Stomach (tissue), 9 donors: Measurements from ENCODE around the gene EPN2. TPM values are rescaled to one million over a fixed set of nuclear protein-coding genes. Genes with fewer than 3 reads are reported as not detected.

Experiments used
- DNase-seq, 2 donors: peaks; one replicate each; pipeline versions ENCODE4 v3.0.0 to v3.0.0-alpha.2; 2013 to 2019
- H3K27ac ChIP-seq, 5 donors: fragments of 200-600 bp in 4 of 5; sonication (generic) in 4 of 5; one replicate each; pipeline ENCODE4 v1.5.1; 2013 to 2019; ENCODE audit warnings: mild to moderate bottlenecking in 1 of 5, moderate library complexity in 1 of 5
- H3K27me3 ChIP-seq, 3 donors: fragments of 200-600 bp; sonication (generic); one replicate each; pipeline ENCODE4 v1.5.1; 2017 to 2019; ENCODE audit warnings: mixed run types in 1 of 3
- H3K36me3 ChIP-seq, 4 donors: fragments of 200-600 bp; sonication (generic); 1 replicate in 3 of 4; 2 replicates in 1 of 4; pipeline ENCODE4 v1.5.1; 2016 to 2019
- H3K4me1 ChIP-seq, 4 donors: fragments of 200-600 bp; sonication (generic); one replicate each; pipeline ENCODE4 v1.5.1; 2016 to 2019
- H3K4me3 ChIP-seq, 4 donors: fragments of 200-600 bp; sonication (generic) in 3 of 4; one replicate each; pipeline ENCODE4 v1.5.1; 2016 to 2019; ENCODE audit warnings: mild to moderate bottlenecking in 1 of 4
- H3K9me3 ChIP-seq, 4 donors: fragments of 200-600 bp; sonication (generic); one replicate each; pipeline ENCODE4 v1.5.1; 2016 to 2019
- CTCF ChIP-seq, 7 experiments: fragments of 450-650 bp in 4 of 7; fragments of 200-600 bp in 3 of 7; sonication (generic) in 3 of 7; IDR thresholded peaks; one replicate each; pipeline ENCODE4 v1.5.1; 2016 to 2019; ENCODE audit warnings: antibody characterized with exemption in 7 of 7, control low read depth in 2 of 7, mild to moderate bottlenecking in 1 of 7
- EP300 ChIP-seq: sonication (generic); formaldehyde crosslinking; IDR thresholded peaks from one replicate; pipeline ENCODE4 v1.6.1; 2017; ENCODE audit warnings: antibody characterized with exemption
- POLR2A ChIP-seq, 4 donors: fragments of 450-650 bp; IDR thresholded peaks; one replicate each; pipeline ENCODE4 v1.6.1; 2016; ENCODE audit warnings: antibody characterized with exemption in 4 of 4, control low read depth in 2 of 4, mild to moderate bottlenecking in 1 of 4, moderate library complexity in 1 of 4
- POLR2AphosphoS5 ChIP-seq, 3 donors: sonication (generic); formaldehyde crosslinking; IDR thresholded peaks; one replicate each; pipeline ENCODE4 v1.6.1; 2016; ENCODE audit warnings: antibody characterized with exemption in 3 of 3
- WGBS, 5 donors: extraction: QIAGEN DNeasy Blood & Tissue Kit in 3 of 5; methylation state at CpG; one replicate each; pipeline versions ENCODE4 v1.1.5 to v1.1.7; 2013 to 2018; 5-methylcytosine and 5-hydroxymethylcytosine counted together
- intact Hi-C: fragments of 100-400 bp; cut with DNase I; formaldehyde crosslinking; loops from one replicate; pipeline ENCODE4 v1.15.1; 2023; ENCODE audit warnings: low total_unique reads
- polyA plus RNA-seq, 3 donors: library from polyadenylated mRNA; stranded (reverse); fragments of 200-250 nt; gene quantifications; one replicate each; pipeline ENCODE4 v1.2.3, GENCODE V29; 2013
- total RNA-seq, 5 donors: library from RNA; depleted of rRNA; stranded (reverse); fragments of >200 nt; gene quantifications; one replicate each; pipeline versions ENCODE4 v1.1.0 to v1.2.3, GENCODE V29; 2014 to 2016
- donor health status: healthy with polysubstance abuse.
- donor health status: Bipolar disorder and iron deficiency.
- donor health status: healthy.

EPN2 gene
- total and polyA plus RNA-seq, 8 donors, result 10.7 to 71.9 (median 25.7) TPM

- Histone ChIP-seq H3K9me3 (no peaks in the 10 kb centered on the region), H3K4me3 (no peak overlapping the region), H3K36me3 (peaks cover 0 to 29% (median 17%) of the 10 kb centered on the region in 4 donors), H3K27ac (no peak overlapping the region), H3K27me3 (no peaks in the 10 kb centered on the region), H3K4me1 (peaks cover 0 to 12% (median 8%) of the 10 kb centered on the region in 4 donors)
- WGBS, 5 donors, result 83 to 84% (median 83%) methylated on average over 7 of the region's 7 CpGs
- DNase-seq, result no peak
- intact Hi-C loops, result no loop called here
- TF ChIP-seq POLR2AphosphoS5 (IDR thresholded peaks at IDR 0.05) (no peak), CTCF (IDR thresholded peaks at IDR 0.05) (no peak), EP300 (no peak), POLR2A (IDR thresholded peaks at IDR 0.05) (no peak)
Measured at GRCh38 chr17:19357761-19358160, 120.6 kb downstream of the EPN2 start.

- intact Hi-C loops, result no loop called here
- no peaks in the 10 kb centered on the region for H3K27me3 ChIP-seq
- TF ChIP-seq EP300 (no peak), POLR2A (IDR thresholded peaks at IDR 0.05) (no peak), CTCF (IDR thresholded peaks at IDR 0.05) (no peak), POLR2AphosphoS5 (IDR thresholded peaks at IDR 0.05) (no peak)
- 72 to 89% (median 87%) methylated on average over 7 of the region's 7 CpGs for WGBS, 5 donors
- no peaks in the 10 kb centered on the region for H3K9me3 ChIP-seq
- peaks cover 0 to 29% (median 17%) of the 10 kb centered on the region in 4 donors for H3K36me3 ChIP-seq
- no peak overlapping the region for H3K27ac ChIP-seq
- H3K4me1 ChIP-seq, result peaks cover 0 to 17% (median 14%) of the 10 kb centered on the region in 4 donors
- no peak for DNase-seq
- H3K4me3 ChIP-seq, result no peak overlapping the region
Measured at GRCh38 chr17:19359151-19359550, 122.0 kb downstream of the EPN2 start.

- H3K36me3 ChIP-seq, result peaks cover 0 to 29% (median 17%) of the 10 kb centered on the region in 4 donors
- no peak overlapping the region for H3K4me3 ChIP-seq
- 86 to 97% (median 93%) methylated on average over 4 to 5 of the region's 5 CpGs for WGBS, 5 donors
- TF ChIP-seq POLR2A (IDR thresholded peaks at IDR 0.05) (no peak), EP300 (no peak), CTCF (IDR thresholded peaks at IDR 0.05) (no peak), POLR2AphosphoS5 (IDR thresholded peaks at IDR 0.05) (no peak)
- no peak for DNase-seq
- intact Hi-C loops, result loop anchor here (10.0 kb wide), 1 partner anchor 405 kb away; no protein-coding TSS in a partner anchor
- peaks cover 0 to 17% (median 14%) of the 10 kb centered on the region in 4 donors for H3K4me1 ChIP-seq
- no peak overlapping the region for H3K27ac ChIP-seq
- no peaks in the 10 kb centered on the region for H3K9me3 ChIP-seq
- no peaks in the 10 kb centered on the region for H3K27me3 ChIP-seq
Measured at GRCh38 chr17:19359856-19360255, 122.7 kb downstream of the EPN2 start.

- Histone ChIP-seq H3K27me3 (no peaks in the 10 kb centered on the region), H3K4me1 (peaks cover 0 to 17% (median 14%) of the 10 kb centered on the region in 4 donors), H3K27ac (no peak overlapping the region), H3K9me3 (no peaks in the 10 kb centered on the region), H3K4me3 (no peak overlapping the region), H3K36me3 (peaks cover 0 to 29% (median 17%) of the 10 kb centered on the region in 4 donors)
- TF ChIP-seq POLR2AphosphoS5 (IDR thresholded peaks at IDR 0.05) (no peak), POLR2A (IDR thresholded peaks at IDR 0.05) (no peak), EP300 (no peak), CTCF (IDR thresholded peaks at IDR 0.05) (no peak)
- no peak for DNase-seq
- 87 to 91% (median 89%) methylated on average over 6 to 8 of the region's 8 CpGs for WGBS, 5 donors
- intact Hi-C loops, result loop anchor here (10.0 kb wide), 1 partner anchor 404 kb away; no protein-coding TSS in a partner anchor
Measured at GRCh38 chr17:19360772-19361171, 123.6 kb downstream of the EPN2 start.
